Kidney epithelial cell (primary cell): ENCODE results near the gene GSTT4. TPM values are rescaled to one million over a fixed set of nuclear protein-coding genes. Genes with fewer than 3 reads are reported as not detected.
"Not testable (repeated sequence)": the region's sequence is repeated elsewhere in the genome, so short reads cannot be mapped to it uniquely, and the experiment has no call there.

Source experiments
- DNase-seq: peaks from one replicate; pipeline ENCODE4 v3.0.0-alpha.2; 2010; ENCODE audit warnings: low read depth
- H3K27me3 ChIP-seq: 2 replicates; pipeline ENCODE4 v1.6.0; 2011; ENCODE audit warnings: low read length; ENCODE audit not compliant: control insufficient read depth, insufficient read depth
- H3K36me3 ChIP-seq: 2 replicates; pipeline ENCODE4 v1.5.1; 2011; ENCODE audit warnings: low read length; ENCODE audit not compliant: control insufficient read depth, insufficient read depth
- H3K4me3 ChIP-seq: 2 replicates; pipeline ENCODE4 v1.5.1; 2011; ENCODE audit warnings: low read depth, mild to moderate bottlenecking, control low read depth, low read length
- CTCF ChIP-seq: IDR thresholded peaks from 2 replicates; pipeline ENCODE4 v1.5.1; 2011; ENCODE audit warnings: mild to moderate bottlenecking, moderate library complexity, low read length, control low read depth, inconsistent platforms; ENCODE audit not compliant: insufficient read depth, poor library complexity, severe bottlenecking
- total RNA-seq: library from RNA; depleted of rRNA; stranded (reverse); fragments of >200 nt; gene quantifications from 2 replicates; pipeline ENCODE4 v1.2.3, GENCODE V29; 2015

The GSTT4 gene
- total RNA-seq, 1 donor from 2014 or later = not detected

GRCh38 chr22:24006207-24006913, 1.1 kb upstream of the GSTT4 start:
- no peak for DNase-seq
- no peaks in the 10 kb centered on the region for H3K27me3 ChIP-seq
- no peak overlapping the region for H3K4me3 ChIP-seq
- TF ChIP-seq CTCF = no peak
- no peaks in the 10 kb centered on the region for H3K36me3 ChIP-seq

DNA sequence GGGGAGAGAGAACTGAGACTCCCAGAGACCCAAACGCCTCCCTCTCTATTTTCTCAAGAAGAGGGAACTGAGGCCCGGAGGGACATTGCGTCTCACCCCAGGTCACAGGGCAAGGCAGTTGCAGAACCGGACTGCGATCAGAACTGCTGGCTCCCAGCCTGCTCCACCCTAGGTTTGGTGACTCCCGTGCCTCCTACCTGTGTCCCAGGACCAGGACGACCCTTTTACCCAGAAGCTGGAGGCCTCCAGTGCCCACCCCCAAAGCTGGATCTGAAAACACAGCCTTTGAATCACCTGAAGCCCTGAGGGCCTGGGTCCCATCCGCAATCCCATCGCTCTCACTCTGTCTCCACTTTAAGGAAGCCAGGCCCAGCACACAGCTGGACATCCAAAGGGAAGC, 1.4 kb downstream of the GSTT4 start:
- H3K36me3 ChIP-seq = no peaks in the 10 kb centered on the region
- DNase-seq = no peak
- no peaks in the 10 kb centered on the region for H3K27me3 ChIP-seq
- no peak overlapping the region for H3K4me3 ChIP-seq
- no peak for TF ChIP-seq CTCF

- no peaks in the 10 kb centered on the region for H3K27me3 ChIP-seq
- H3K4me3 ChIP-seq = no peak overlapping the region
These were observed 2.4 kb downstream of the GSTT4 start for GRCh38 chr22:24002851-24003250.

DNA sequence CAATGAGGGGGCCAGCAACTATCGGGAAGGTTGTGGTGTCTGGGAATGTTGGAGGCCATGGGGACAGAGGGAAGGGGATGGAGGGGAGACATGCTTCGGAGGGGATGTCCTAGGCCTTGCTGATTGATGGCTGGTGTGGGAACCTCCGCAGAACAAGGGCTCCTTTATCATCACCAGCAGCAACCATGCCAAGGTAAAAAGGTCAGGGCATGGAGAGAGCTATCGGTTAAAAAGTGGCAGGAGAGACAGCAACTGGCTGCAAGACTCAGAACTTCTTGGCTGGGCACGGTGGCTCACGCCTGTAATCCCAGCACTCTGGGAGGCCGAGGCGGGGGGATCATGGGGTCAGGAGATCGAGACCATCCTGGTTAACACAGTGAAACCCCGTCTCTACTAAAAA, 3.0 kb downstream of the GSTT4 start:
- no peaks in the 10 kb centered on the region for H3K36me3 ChIP-seq
- no peak overlapping the region for H3K4me3 ChIP-seq
- no peak for TF ChIP-seq CTCF
- DNase-seq = no peak
- H3K27me3 ChIP-seq = no peaks in the 10 kb centered on the region

More at GRCh38 chr22:24002851-24003250, 2.4 kb downstream of the GSTT4 start:
- no peak for TF ChIP-seq CTCF
- no peak for DNase-seq
- no peaks in the 10 kb centered on the region for H3K36me3 ChIP-seq

GRCh38 chr22:24001314-24001713, 3.9 kb downstream of the GSTT4 start:
- TF ChIP-seq CTCF = no peak
- Histone ChIP-seq H3K4me3 (no peak overlapping the region), H3K36me3 (no peaks in the 10 kb centered on the region), H3K27me3 (no peaks in the 10 kb centered on the region)
- DNase-seq = no peak

GRCh38 chr22:23999779-24000178, 5.5 kb downstream of the GSTT4 start:
- not testable (repeated sequence) for H3K4me3 ChIP-seq, H3K27me3 ChIP-seq, DNase-seq, H3K36me3 ChIP-seq
